ENCODE results near the gene FOXR1. TPM values are rescaled to one million over a fixed set of nuclear protein-coding genes. Genes with fewer than 3 reads are reported as not detected.
A peak's percentile ranks its signal among the peaks of the same experiment; 100 is the strongest.
"Not testable (repeated sequence)": the region's sequence is repeated elsewhere in the genome, so short reads cannot be mapped to it uniquely, and the experiment has no call there.

FOXR1 gene
- polyA plus RNA-seq, 1 donor: 0.04 TPM

- peaks cover 21% of the 10 kb centered on the region for H3K36me3 ChIP-seq (ENCODE audit: control insufficient read depth, insufficient read depth, low read length)
- peak overlapping the region; percentile 89 for H3K4me3 ChIP-seq (ENCODE audit: low read length)
- no peaks in the 10 kb centered on the region for H3K9me3 ChIP-seq (ENCODE audit: control insufficient read depth, low read depth, low read length)
- peaks cover 4% of the 10 kb centered on the region for H3K4me1 ChIP-seq (ENCODE audit: control insufficient read depth, insufficient read depth, low read length)
- no peaks in the 10 kb centered on the region for H3K27me3 ChIP-seq (ENCODE audit: control insufficient read depth, insufficient read depth, low read length)
- H3K27ac ChIP-seq (ENCODE audit: low read length): peak overlapping the region; percentile 73
- DNase-seq: no peak
- WGBS (ENCODE audit: insufficient coverage, low lambda C conversion rate): no CpG with 5 or more reads among the region's 19 CpGs
Observed at GRCh38 chr11:118998388-118998717, 26.8 kb downstream of the FOXR1 start.

GRCh38 chr11:118998822-118999221 is 27.3 kb downstream of the FOXR1 start:
- peak overlapping the region; percentile 73 for H3K27ac ChIP-seq (ENCODE audit: low read length)
- peaks cover 21% of the 10 kb centered on the region for H3K36me3 ChIP-seq (ENCODE audit: control insufficient read depth, insufficient read depth, low read length)
- WGBS (ENCODE audit: insufficient coverage, low lambda C conversion rate): 50% methylated on average over 2 of the region's 6 CpGs
- no peaks in the 10 kb centered on the region for H3K27me3 ChIP-seq (ENCODE audit: control insufficient read depth, insufficient read depth, low read length)
- no peaks in the 10 kb centered on the region for H3K9me3 ChIP-seq (ENCODE audit: control insufficient read depth, low read depth, low read length)
- peaks cover 4% of the 10 kb centered on the region for H3K4me1 ChIP-seq (ENCODE audit: control insufficient read depth, insufficient read depth, low read length)
- DNase-seq: peak in 1 of 2 donors; percentile 49
- H3K4me3 ChIP-seq (ENCODE audit: low read length): peak overlapping the region; percentile 89

GRCh38 chr11:119000906-119001305 is 29.3 kb downstream of the FOXR1 start:
- WGBS (ENCODE audit: insufficient coverage, low lambda C conversion rate): no CpG with 5 or more reads among the region's 1 CpG
- Histone ChIP-seq H3K27me3 (ENCODE audit: control insufficient read depth, insufficient read depth, low read length) (no peaks in the 10 kb centered on the region), H3K9me3 (ENCODE audit: control insufficient read depth, low read depth, low read length) (no peaks in the 10 kb centered on the region), H3K4me3 (ENCODE audit: low read length) (no peak overlapping the region), H3K27ac (ENCODE audit: low read length) (no peak overlapping the region), H3K4me1 (ENCODE audit: control insufficient read depth, insufficient read depth, low read length) (peaks cover 4% of the 10 kb centered on the region), H3K36me3 (ENCODE audit: control insufficient read depth, insufficient read depth, low read length) (peaks cover 26% of the 10 kb centered on the region)
- no peak for DNase-seq

- peaks cover 43% of the 10 kb centered on the region for H3K36me3 ChIP-seq (ENCODE audit: control insufficient read depth, insufficient read depth, low read length)
Observed at GRCh38 chr11:119006656-119007055, 35.1 kb downstream of the FOXR1 start.

GRCh38 chr11:119011476-119012053 is 40.0 kb downstream of the FOXR1 start:
- Histone ChIP-seq H3K27ac (ENCODE audit: low read length) (no peak overlapping the region), H3K36me3 (ENCODE audit: control insufficient read depth, insufficient read depth, low read length) (peaks cover 65% of the 10 kb centered on the region), H3K27me3 (ENCODE audit: control insufficient read depth, insufficient read depth, low read length) (no peaks in the 10 kb centered on the region), H3K4me1 (ENCODE audit: control insufficient read depth, insufficient read depth, low read length) (peaks cover 4% of the 10 kb centered on the region), H3K4me3 (ENCODE audit: low read length) (no peak overlapping the region), H3K9me3 (ENCODE audit: control insufficient read depth, low read depth, low read length) (no peaks in the 10 kb centered on the region)
- DNase-seq: no peak
- WGBS (ENCODE audit: insufficient coverage, low lambda C conversion rate): no CpG with 5 or more reads among the region's 6 CpGs

More at GRCh38 chr11:119006656-119007055, 35.1 kb downstream of the FOXR1 start:
- DNase-seq: no peak
- WGBS (ENCODE audit: insufficient coverage, low lambda C conversion rate): no CpG with 5 or more reads among the region's 4 CpGs
- Histone ChIP-seq H3K27ac (ENCODE audit: low read length) (no peak overlapping the region), H3K4me1 (ENCODE audit: control insufficient read depth, insufficient read depth, low read length) (no peaks in the 10 kb centered on the region), H3K9me3 (ENCODE audit: control insufficient read depth, low read depth, low read length) (no peaks in the 10 kb centered on the region), H3K4me3 (ENCODE audit: low read length) (no peak overlapping the region), H3K27me3 (ENCODE audit: control insufficient read depth, insufficient read depth, low read length) (no peaks in the 10 kb centered on the region)

GRCh38 chr11:119012629-119013170 is 41.1 kb downstream of the FOXR1 start:
- Histone ChIP-seq H3K9me3 (ENCODE audit: control insufficient read depth, low read depth, low read length) (no peaks in the 10 kb centered on the region), H3K4me1 (ENCODE audit: control insufficient read depth, insufficient read depth, low read length) (peaks cover 9% of the 10 kb centered on the region), H3K4me3 (ENCODE audit: low read length) (no peak overlapping the region), H3K27ac (ENCODE audit: low read length) (no peak overlapping the region), H3K36me3 (ENCODE audit: control insufficient read depth, insufficient read depth, low read length) (peaks cover 62% of the 10 kb centered on the region), H3K27me3 (ENCODE audit: control insufficient read depth, insufficient read depth, low read length) (no peaks in the 10 kb centered on the region)
- no peak for DNase-seq
- 96% methylated on average over 3 of the region's 3 CpGs for WGBS (ENCODE audit: insufficient coverage, low lambda C conversion rate)

- H3K27ac ChIP-seq (ENCODE audit: low read length): no peak overlapping the region
- H3K9me3 ChIP-seq (ENCODE audit: control insufficient read depth, low read depth, low read length): no peaks in the 10 kb centered on the region
- DNase-seq: no peak
- H3K36me3 ChIP-seq (ENCODE audit: control insufficient read depth, insufficient read depth, low read length): peaks cover 59% of the 10 kb centered on the region
- peaks cover 9% of the 10 kb centered on the region for H3K4me1 ChIP-seq (ENCODE audit: control insufficient read depth, insufficient read depth, low read length)
- WGBS (ENCODE audit: insufficient coverage, low lambda C conversion rate): no CpG with 5 or more reads among the region's 17 CpGs
- no peak overlapping the region for H3K4me3 ChIP-seq (ENCODE audit: low read length)
- H3K27me3 ChIP-seq (ENCODE audit: control insufficient read depth, insufficient read depth, low read length): no peaks in the 10 kb centered on the region
Observed at GRCh38 chr11:119014209-119014924, 42.8 kb downstream of the FOXR1 start.

- no peak for DNase-seq
- no CpG with 5 or more reads among the region's 8 CpGs for WGBS (ENCODE audit: insufficient coverage, low lambda C conversion rate)
- peaks cover 14% of the 10 kb centered on the region for H3K4me1 ChIP-seq (ENCODE audit: control insufficient read depth, insufficient read depth, low read length)
Observed at GRCh38 chr11:119015054-119015611, 43.6 kb downstream of the FOXR1 start.

GRCh38 chr11:119016216-119017009 is 44.9 kb downstream of the FOXR1 start:
- Histone ChIP-seq H3K4me3 (ENCODE audit: low read length) (no peak overlapping the region), H3K27me3 (ENCODE audit: control insufficient read depth, insufficient read depth, low read length) (no peaks in the 10 kb centered on the region), H3K36me3 (ENCODE audit: control insufficient read depth, insufficient read depth, low read length) (peaks cover 44% of the 10 kb centered on the region), H3K9me3 (ENCODE audit: control insufficient read depth, low read depth, low read length) (no peaks in the 10 kb centered on the region), H3K27ac (ENCODE audit: low read length) (no peak overlapping the region), H3K4me1 (ENCODE audit: control insufficient read depth, insufficient read depth, low read length) (peaks cover 26% of the 10 kb centered on the region)
- WGBS (ENCODE audit: insufficient coverage, low lambda C conversion rate): 100% methylated on average over 4 of the region's 14 CpGs
- DNase-seq: no peak

More at GRCh38 chr11:119015054-119015611, 43.6 kb downstream of the FOXR1 start:
- H3K27ac ChIP-seq (ENCODE audit: low read length): no peak overlapping the region
- no peaks in the 10 kb centered on the region for H3K9me3 ChIP-seq (ENCODE audit: control insufficient read depth, low read depth, low read length)
- no peak overlapping the region for H3K4me3 ChIP-seq (ENCODE audit: low read length)
- H3K36me3 ChIP-seq (ENCODE audit: control insufficient read depth, insufficient read depth, low read length): peaks cover 53% of the 10 kb centered on the region
- no peaks in the 10 kb centered on the region for H3K27me3 ChIP-seq (ENCODE audit: control insufficient read depth, insufficient read depth, low read length)

GRCh38 chr11:119017377-119017776 is 45.8 kb downstream of the FOXR1 start:
- H3K36me3 ChIP-seq (ENCODE audit: control insufficient read depth, insufficient read depth, low read length): peaks cover 40% of the 10 kb centered on the region
- not testable (repeated sequence) for H3K27me3 ChIP-seq (ENCODE audit: control insufficient read depth, insufficient read depth, low read length); H3K9me3 ChIP-seq (ENCODE audit: control insufficient read depth, low read depth, low read length)
- H3K4me1 ChIP-seq (ENCODE audit: control insufficient read depth, insufficient read depth, low read length): peaks cover 35% of the 10 kb centered on the region
- H3K27ac ChIP-seq (ENCODE audit: low read length): peak overlapping the region; percentile 97
- no CpG with 5 or more reads among the region's 10 CpGs for WGBS (ENCODE audit: insufficient coverage, low lambda C conversion rate)
- peak overlapping the region; percentile 91 for H3K4me3 ChIP-seq (ENCODE audit: low read length)
- peak in 1 of 2 donors; percentile 21 for DNase-seq
